NOMO-1 treated with DMSO at 0.1 percent for 48 hours (cell line): Measurements from ENCODE around the gene RUVBL2.
"Not testable (repeated sequence)": the region's sequence is repeated elsewhere in the genome, so short reads cannot be mapped to it uniquely, and the experiment has no call there.

Source experiments
- DNase-seq: peaks from one replicate; lab custom pipeline; 2025; ENCODE audit not compliant: unreplicated experiment; lab: John Stamatoyannopoulos, UW

The RUVBL2 gene

DNA sequence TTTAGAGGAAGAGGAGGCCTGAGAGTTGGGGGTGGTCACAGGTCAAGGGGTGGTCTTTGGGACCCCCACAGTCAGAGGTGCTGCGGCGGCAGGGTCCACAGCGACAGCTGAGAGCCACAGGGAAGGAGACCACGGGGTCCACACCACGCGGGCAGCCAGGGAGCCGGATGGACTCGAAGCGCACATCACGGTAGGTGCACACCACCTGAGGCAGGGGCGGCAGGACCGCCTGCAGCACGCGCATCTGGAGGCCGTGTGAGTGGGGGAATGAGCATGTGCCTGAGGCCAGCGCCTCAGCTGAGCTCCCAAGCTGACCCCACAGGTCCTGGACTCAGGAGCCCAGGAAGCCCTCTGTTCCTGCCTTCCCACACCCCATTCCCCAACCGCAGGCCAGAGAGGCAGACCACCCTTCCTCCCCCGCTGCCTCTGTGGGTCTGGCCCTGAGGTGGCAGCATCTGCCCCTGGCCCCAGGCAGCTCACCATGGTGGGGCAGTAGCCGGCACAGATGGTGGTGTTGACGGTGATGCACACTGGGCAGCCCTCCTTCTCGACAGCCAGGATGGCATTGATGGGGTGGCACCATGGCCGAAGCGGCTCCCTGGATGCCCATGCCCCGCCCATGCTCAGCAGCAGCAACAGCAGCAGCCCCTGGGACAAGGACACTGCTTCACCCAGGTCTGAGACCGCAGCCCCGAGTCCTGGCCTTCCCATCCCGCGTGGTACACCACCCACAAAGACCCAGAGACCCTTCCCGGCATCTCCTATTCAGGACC, 22.6 kb downstream of the RUVBL2 start:
- no peak for DNase-seq

DNA sequence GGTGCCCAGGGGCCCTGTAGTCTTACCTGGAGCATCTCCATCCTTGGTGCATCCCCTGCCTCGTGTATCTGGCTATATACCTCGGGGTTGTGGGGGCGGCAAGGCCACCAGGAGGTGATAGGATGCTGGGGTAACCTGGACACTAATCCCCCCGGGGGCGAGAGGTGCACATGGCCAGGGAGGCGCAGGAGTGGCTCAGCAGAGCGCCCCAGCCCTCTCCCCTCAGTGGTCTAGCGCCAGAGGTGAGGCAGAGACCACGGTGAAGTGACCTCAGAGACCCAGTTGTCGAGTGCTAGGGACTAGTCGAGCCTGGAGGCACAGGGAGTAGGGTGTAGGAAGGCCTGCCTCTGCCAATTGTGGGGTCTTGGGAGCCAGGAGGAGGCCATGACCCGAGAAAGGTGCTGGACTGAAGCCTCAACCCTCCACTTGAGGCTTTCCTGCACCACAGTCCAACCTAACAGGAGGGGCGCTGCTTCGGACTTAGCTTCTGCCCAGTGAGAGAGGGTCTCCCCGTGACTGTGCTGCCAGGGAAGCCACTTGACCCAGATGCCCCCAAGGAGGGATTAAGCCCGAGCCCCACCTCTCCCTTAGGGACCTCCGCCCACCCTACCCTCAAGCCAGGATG, 23.5 kb downstream of the RUVBL2 start, which contains the start of gene LHB:
TSS of gene LHB (minus strand) at position 51 of the 625 bp plus-strand sequence. CDS start at position 41, 10 bp downstream.
- no peak for DNase-seq

DNA sequence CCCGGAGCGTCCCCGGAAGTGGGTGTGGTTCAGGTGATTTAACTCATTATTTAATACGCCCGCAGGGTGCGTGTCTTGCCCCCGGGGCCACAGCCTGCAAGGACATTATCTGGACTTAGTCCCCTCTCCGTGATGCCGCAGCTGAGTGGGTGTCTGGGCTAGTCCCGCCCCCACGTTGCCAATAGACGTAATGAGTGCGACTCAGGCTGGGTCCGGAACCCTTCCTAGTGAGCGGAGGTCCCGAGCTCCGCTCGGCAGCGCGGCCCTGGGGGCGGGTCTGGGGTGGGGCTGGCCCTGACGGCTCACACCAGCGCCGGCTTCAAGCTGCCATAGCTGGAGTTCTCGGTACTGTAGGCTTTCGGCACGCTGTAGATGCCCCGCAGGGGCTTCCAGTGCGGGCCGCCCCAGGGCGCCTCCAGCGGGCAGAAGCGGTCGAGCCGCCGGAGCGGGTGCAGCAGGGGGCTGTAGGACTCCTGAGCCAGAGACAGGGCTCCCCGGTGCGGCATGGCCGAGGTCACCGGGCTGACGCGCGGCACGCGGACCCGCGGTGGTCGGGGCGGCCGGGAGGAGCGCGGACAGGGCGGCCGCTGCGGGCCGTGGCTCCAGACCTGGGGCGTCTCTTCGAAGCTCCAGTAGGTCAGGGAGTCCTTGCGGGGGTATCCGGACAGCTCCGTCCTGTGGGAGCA, 24.1 kb downstream of the RUVBL2 start:
- DNase-seq = peak; percentile 59

DNA sequence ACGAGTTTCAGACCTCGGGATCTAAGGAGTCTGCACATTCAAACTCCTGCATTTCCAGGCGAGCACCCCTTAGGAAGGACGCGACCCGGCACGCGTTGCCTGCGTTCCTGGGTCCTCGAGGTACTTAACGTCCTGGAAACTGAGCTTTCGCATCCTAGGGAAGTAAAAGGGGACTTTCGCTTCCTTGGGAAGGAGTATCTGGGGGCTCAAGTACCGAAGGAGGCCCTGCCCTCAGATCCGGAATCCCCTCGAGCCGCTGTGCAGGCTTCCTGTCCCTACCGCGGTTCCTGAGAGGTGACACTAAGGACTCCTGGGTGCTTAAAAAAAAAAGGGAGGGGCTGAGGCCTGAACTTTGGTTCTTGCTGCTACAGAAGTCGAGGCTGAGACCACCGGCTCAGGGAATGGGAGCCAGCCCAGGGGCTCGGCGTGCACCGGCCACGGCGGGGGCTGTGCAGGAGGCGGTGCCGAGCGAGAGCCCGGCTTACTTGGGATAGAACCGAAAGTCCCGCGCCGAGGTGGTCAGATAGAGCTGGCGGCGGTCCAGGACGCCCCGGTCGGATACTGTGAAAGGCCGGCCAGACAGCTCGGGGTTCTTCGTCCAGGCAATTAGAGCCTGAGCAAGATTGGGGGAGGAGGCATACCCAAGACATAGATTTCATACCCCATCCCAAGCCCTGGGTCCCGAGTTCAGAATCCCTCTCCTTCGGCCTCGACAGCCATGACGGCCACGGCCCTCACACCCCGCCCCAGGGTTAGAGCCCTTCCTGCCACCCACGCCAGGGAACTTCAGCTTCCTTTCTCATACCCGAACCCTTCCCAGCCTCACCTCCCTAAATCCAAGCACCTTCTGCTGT, 24.9 kb downstream of the RUVBL2 start:
- DNase-seq = not testable (repeated sequence)

DNA sequence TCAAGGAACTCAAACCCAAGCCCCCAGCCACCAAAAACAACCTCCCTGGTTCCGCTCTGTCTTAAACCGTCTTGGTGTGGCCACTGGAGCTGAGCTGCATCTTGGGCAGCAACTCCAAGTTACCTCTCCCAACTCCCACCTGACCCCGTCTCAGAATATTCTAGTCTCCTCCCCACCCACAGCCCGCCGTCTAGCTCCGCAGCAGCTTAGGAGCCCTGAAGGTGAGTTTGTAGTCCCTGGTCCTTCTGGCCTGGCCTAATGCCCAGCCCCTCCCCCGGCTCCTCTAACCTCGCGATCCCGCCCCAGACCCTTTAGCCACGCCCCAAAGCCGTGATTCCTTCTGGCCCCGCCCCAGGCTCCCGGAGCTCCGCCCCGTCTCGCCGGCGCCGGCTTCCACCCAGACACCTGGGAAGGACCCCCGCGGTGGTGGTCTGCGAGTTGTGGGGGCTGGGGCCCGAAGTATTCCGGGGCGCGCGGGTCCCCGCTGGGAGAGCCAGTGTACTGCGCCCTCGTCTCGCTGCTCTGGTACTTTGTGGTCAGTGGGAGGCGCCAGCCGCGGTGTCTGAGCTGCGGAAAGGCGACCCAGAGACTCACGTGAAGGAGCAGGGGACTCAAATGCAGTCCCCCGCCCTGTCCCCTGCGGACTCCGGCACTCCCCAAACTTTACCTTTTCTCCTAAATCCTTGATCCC, 25.7 kb downstream of the RUVBL2 start:
- peak; percentile 13 for DNase-seq

DNA sequence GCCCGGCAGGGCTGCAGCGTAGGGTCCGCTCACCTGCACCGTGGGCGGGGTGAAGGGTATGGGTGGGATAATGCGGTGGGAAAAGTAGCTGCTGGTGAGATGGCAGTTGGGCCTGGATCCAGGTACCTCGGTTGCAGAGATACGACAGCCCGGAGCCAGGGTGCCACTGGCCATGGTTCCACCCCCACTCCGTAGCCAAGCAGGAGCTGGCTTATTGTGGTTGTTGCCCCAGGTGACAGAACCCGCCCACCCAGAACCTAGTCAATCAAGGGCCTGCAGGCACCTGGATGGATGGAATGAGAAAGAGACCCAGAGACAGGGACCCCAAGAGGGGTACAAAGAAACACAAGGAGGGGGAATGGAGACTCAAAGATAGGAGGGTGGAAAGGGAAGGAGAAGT, 26.7 kb downstream of the RUVBL2 start:
- no peak for DNase-seq

DNA sequence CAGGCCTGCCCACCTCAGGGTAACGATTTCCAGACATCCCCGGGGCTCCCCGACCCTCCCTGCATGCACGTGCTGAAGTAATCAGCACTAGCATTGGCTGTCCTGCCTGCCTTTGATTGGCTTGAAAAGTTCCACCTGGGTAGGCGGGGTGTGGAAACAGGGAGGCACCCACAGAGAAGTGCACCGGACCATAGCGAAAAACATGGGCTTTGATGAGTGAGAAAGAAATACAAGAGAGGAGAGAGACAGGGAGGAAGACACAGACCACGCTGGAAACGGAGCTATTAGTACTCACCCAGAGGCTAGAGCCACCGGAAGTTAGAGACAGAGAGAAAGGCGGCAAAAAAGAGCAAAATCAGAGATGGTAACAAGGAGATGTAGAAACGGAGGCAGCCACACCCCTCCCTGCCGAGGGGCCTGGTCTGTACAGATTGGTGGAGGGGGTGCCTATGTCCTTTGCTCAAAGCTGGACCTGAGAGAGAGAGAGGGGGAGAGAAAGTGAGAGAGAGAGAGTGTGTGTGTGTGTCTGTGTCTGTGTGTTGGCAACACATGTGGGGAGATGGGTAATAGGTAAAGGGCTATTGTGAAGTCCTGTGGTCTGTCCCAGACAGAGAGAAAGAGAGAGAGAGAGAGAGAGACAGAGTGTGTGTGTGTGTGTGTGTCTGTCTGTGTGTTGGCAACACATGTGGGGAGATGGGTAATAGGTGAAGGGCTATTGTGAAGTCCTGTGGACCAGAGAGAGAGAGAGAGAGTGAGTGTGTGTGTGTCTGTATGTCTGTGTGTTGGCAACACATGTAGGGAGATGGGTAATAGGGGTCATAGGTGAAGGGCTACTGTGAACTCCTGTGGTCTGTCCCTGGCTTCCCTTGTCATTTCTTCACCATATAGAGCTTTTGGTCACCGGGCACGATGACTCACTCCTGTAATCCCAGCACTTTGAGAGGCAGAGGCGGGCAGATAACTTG, 27.5 kb downstream of the RUVBL2 start:
- DNase-seq = peak; percentile 29

DNA sequence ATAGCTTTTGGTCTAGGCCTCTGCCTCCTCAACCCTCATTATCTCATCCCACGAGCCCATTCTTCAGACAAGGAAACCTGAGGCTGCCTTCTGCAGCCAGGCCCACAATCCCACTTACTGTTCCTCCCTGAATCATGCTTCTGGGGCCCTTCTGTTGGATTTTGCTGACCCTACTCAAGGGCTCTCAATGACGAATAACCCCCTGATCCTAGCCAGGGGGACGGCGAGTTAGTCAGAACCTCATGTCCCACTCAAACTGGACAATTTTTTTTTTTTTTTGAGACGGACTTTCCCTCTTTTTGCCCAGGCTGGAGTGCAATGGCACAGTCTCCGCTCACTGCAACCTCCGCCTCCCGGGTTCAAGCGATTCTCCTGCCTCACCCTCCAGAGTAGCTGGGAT, 28.4 kb downstream of the RUVBL2 start:
- DNase-seq = no peak

DNA sequence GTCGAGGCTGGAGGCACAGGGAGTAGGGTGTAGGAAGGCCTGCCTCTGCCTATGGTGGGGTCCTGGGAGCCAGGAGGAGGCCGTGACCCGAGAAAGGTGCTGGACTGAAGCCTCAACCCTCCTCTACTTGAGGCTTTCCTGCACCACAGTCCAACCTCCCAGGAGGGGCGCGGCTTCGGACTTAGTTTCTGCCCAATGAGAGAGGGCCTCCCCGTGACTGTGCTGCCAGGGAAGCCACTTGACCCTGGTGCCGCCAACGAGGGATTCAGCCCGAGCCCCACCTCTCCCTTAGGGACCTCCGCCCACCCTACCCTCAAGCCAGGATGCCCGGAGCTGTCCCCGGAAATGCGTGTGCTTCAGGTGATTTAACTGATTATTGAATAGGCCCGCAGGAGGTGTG, 30.5 kb downstream of the RUVBL2 start, which contains the start of gene CGB3:
TSS of gene CGB3 (minus strand) at position 101 of the 400 bp plus-strand sequence. CDS start 362 bp downstream, outside the sequence.
- not testable (repeated sequence) for DNase-seq

DNA sequence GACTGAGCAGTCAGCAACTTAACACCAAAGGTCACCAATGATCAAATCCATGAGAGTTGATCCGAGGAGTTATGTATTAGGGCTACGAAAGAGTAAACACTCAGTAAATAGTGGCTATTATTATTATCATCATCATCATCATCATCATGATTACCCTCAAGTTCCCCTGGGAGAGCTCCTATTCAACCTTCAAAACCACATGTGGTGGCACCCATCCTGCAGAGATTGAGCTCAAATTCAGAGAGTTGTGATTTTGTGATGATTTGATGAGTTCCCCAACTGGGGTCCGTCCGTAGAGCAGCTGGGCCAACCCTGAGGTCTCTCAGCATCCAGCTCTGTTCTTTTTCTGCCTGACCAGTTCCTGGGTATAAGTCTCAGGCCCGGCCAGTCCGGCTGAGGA, 31.4 kb downstream of the RUVBL2 start:
- not testable (repeated sequence) for DNase-seq

DNA sequence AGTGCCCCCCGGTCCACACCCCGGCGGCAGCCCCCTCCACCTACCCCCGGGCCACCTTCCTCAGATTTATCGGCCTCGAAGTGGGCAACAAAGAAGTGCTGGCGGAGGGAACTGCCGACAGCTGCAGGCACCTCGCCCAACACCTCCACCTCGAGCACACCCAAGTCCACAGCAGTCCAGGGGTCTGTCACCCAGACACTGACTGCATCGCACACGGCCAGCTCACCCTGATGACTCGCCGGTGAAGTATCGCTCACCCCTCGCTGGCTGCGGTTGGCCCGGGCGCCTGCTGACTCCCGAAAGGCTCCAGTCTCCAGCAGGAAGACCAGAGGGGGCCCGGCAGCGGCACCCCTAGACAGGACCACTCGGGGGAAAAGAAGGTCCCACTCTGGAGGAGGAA, 31.9 kb downstream of the RUVBL2 start:
- not testable (repeated sequence) for DNase-seq

DNA sequence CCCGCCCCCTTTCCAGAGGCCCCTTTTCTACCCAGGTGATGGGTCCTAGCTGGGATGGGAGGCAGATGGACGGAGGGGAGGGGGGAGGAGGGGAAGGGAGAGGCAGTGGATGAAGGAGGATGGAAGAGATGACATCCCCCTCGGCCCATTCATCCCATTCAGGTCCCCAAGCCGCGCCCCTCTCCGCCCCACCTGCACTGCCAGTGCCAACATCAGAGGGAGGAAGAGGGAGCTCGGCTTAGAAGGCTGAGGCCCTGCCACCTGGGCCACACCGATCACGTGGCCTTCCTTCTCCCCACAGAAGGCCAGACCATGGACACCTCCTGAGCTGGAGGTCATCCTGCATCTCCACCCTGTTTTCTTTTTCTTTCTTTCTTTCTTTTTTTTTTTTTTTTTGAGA, 35.0 kb downstream of the RUVBL2 start:
- DNase-seq = not testable (repeated sequence)

DNA sequence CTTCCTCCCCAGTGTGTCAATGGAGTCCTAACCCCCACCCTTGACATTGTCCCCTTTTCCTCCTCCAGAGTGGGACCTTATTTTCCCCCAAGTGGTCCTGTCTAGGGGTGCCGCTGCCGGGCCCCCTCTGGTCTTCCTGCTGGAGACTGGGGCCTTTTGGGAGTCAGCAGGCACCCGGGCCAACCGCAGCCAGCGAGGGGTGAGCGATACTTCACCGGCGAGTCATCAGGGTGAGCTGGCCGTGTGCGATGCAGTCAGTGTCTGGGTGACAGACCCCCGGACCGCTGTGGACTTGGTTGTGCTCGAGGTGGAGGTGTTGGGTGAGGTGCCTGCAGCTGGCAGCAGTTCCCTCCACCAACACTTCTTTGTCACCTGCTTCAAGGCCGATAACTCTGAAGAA, 36.1 kb downstream of the RUVBL2 start:
- DNase-seq = not testable (repeated sequence)

DNA sequence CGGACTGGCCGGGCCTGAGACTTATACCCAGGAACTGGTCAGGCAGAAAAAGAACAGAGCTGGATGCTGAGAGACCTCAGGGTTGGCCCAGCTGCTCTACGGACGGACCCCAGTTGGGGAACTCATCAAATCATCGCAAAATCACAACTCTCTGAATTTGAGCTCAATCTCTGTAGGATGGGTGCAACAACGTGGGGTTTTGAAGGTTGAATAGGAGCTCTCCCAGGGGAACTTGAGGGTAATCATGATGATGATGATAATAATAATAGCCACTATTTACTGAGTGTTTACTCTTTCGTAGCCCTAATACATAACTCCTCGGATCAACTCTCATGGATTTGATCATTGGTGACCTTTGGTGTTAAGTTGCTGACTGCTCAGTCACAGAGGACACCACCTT, 36.6 kb downstream of the RUVBL2 start:
- not testable (repeated sequence) for DNase-seq

DNA sequence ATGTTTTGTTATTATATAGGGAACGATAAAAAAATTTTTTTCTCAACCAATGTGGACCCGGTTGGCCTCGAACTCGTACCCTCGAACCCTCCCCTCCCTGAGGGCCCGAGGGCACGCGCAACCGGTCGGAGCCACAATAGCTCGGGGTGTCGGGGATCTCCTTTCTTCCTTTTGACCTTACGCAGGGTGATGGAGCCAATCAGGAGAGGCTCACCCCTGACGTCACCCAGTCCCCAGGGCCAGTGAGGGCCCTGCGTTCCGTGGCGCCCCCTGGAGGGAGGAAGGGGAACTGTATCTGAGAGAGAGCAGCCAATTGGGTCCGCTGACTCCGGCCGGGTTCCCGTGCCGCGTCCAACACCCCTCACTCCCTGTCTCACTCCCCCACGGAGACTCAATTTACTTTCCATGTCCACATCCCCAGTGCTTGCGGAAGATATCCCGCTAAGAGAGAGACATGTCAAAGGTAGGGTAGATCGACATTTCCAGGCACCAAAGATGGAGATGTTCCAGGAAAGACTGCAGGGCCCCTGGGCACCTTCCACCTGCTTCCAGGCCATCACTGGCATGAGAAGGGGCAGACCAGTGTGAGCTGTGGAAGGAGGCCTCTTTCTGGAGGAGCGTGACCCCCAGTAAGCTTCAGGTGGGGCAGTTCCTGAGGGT, 38.1 kb downstream of the RUVBL2 start, which contains the start of gene CGB2:
TSS of gene CGB2 (plus strand) at position 249 of the 660 bp plus-strand sequence. CDS start at position 455, 206 bp downstream.
- not testable (repeated sequence) for DNase-seq

DNA sequence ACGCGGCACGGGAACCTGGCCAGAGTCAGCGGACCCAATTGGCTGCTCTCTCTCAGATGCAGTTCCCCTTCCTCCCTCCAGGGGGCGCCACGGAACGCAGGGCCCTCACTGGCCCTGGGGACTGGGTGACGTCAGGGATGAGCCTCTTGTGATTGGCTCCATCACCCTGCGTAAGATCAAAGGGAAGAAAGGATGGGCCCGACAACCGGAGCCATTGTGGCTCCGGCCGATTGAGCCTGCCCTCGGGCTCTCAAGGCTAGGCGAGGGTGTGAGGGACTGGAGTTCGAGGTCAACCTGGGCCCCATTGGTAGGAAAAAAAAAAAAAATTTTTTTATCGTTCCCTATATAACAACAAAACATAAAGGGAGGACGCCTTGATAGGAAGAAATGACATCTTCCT, 43.1 kb downstream of the RUVBL2 start, which contains the start of gene CGB1:
TSS of gene CGB1 (minus strand) at position 81 of the 400 bp plus-strand sequence. CDS start 184 bp downstream, outside the sequence.
- DNase-seq = peak; percentile 24

DNA sequence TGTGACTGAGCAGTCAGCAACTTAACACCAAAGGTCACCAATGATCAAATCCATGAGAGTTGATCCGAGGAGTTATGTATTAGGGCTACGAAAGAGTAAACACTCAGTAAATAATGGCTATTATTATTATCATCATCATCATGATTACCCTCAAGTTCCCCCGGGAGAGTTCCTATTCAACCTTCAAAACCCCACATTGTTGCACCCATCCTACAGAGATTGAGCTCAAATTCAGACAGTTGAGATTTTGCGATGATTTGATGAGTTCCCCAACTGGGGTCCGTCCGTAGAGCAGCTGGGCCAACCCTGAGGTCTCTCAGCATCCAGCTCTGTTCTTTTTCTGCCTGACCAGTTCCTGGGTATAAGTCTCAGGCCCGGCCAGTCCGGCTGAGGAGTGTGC, 44.4 kb downstream of the RUVBL2 start:
- not testable (repeated sequence) for DNase-seq
